MM.1S (cell line): ENCODE data around the gene KRTAP5-9.

Experiments
- CTCF ChIP-seq: fragments of 300-600 bp; sonication (generic); IDR thresholded peaks from 2 replicates; pipeline ENCODE4 v1.5.1; 2016; ENCODE audit warnings: antibody characterized with exemption, low read length, mixed read lengths
- EZH2 ChIP-seq: fragments of 300-600 bp; sonication (generic); optimal IDR thresholded peaks from 2 replicates; pipeline ENCODE3; 2017; ENCODE audit warnings: low read depth, mild to moderate bottlenecking, antibody characterized with exemption, low read length, mixed read lengths

- TF ChIP-seq CTCF (no peak), EZH2 (no peak)
Measured at GRCh38 chr11:71582309-71582895, 34.2 kb downstream of the KRTAP5-9 start, which contains the start of gene KRTAP5-11.
